Measurements from ENCODE around the gene ARSA. TPM values are rescaled to one million over a fixed set of nuclear protein-coding genes. Genes with fewer than 3 reads are reported as not detected.

The ARSA gene
- total and polyA plus RNA-seq, 2 of the 13 experiments (the other 11 are each of a cell fraction or from before 2014, with no cell fraction given): 9.0 to 11.5 TPM

GRCh38 chr22:50613291-50613981 lies 14.5 kb downstream of the ARSA start (continued):
- TF ChIP-seq GABPB1 (CRISPR knock-in tag; IDR thresholded peaks at IDR 0.05) (peak; percentile 79), MIER2 (CRISPR knock-in tag; IDR thresholded peaks at IDR 0.05) (peak; percentile 35; the same call in 1 of the 2 replicates), ZNF773 (CRISPR knock-in tag; IDR thresholded peaks at IDR 0.05; ENCODE audit: borderline replicate concordance) (no peak), RCOR2 (CRISPR knock-in tag; IDR thresholded peaks at IDR 0.05) (no peak), DMAP1 (CRISPR knock-in tag; IDR thresholded peaks at IDR 0.05) (0 out of 2 replicates have a peak, but pooled peaks have one; percentile 14), ZMYM4 (CRISPR knock-in tag; IDR thresholded peaks at IDR 0.05) (0 out of 2 replicates have a peak, but pooled peaks have one; percentile 20), FOXP1 (IDR thresholded peaks at IDR 0.05) (no peak), FOXP1 (CRISPR knock-in tag; IDR thresholded peaks at IDR 0.05) (no peak), CHD4 (IDR thresholded peaks at IDR 0.05; ENCODE audit: borderline replicate concordance, low read length) (no peak), ZNF331 (CRISPR knock-in tag; IDR thresholded peaks at IDR 0.05) (no peak), TCF12 (IDR thresholded peaks at IDR 0.05) (no peak), TCF12 (CRISPR knock-in tag; IDR thresholded peaks at IDR 0.05) (0 out of 2 replicates have a peak, but pooled peaks have one; percentile 30), BCL3 (CRISPR knock-in tag; IDR thresholded peaks at IDR 0.05) (0 out of 2 replicates have a peak, but pooled peaks have one; percentile 55), ZNF546 (CRISPR knock-in tag; conservative IDR thresholded peaks at IDR 0.05) (no peak), ZNF567 (CRISPR knock-in tag; IDR thresholded peaks at IDR 0.05; ENCODE audit: borderline replicate concordance) (no peak), PHB2 (IDR thresholded peaks at IDR 0.05; ENCODE audit: partially characterized antibody) (no peak), NR0B2 (CRISPR knock-in tag; IDR thresholded peaks at IDR 0.05) (no peak), NR2F2 (IDR thresholded peaks at IDR 0.05; ENCODE audit: borderline replicate concordance, low read depth) (no peak), NR2F6 (IDR thresholded peaks at IDR 0.05) (no peak), NR2F6 (CRISPR knock-in tag; IDR thresholded peaks at IDR 0.05) (peak; percentile 68), ZNF513 (CRISPR knock-in tag; conservative IDR thresholded peaks at IDR 0.05) (no peak)
- TF ChIP-seq, protein P1, sequence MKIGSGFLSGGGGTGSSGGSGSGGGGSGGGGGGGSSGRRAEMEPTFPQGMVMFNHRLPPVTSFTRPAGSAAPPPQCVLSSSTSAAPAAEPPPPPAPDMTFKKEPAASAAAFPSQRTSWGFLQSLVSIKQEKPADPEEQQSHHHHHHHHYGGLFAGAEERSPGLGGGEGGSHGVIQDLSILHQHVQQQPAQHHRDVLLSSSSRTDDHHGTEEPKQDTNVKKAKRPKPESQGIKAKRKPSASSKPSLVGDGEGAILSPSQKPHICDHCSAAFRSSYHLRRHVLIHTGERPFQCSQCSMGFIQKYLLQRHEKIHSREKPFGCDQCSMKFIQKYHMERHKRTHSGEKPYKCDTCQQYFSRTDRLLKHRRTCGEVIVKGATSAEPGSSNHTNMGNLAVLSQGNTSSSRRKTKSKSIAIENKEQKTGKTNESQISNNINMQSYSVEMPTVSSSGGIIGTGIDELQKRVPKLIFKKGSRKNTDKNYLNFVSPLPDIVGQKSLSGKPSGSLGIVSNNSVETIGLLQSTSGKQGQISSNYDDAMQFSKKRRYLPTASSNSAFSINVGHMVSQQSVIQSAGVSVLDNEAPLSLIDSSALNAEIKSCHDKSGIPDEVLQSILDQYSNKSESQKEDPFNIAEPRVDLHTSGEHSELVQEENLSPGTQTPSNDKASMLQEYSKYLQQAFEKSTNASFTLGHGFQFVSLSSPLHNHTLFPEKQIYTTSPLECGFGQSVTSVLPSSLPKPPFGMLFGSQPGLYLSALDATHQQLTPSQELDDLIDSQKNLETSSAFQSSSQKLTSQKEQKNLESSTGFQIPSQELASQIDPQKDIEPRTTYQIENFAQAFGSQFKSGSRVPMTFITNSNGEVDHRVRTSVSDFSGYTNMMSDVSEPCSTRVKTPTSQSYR (CRISPR knock-in tag; IDR thresholded peaks at IDR 0.05; ENCODE audit: borderline replicate concordance): no peak
- TF ChIP-seq, protein P2, sequence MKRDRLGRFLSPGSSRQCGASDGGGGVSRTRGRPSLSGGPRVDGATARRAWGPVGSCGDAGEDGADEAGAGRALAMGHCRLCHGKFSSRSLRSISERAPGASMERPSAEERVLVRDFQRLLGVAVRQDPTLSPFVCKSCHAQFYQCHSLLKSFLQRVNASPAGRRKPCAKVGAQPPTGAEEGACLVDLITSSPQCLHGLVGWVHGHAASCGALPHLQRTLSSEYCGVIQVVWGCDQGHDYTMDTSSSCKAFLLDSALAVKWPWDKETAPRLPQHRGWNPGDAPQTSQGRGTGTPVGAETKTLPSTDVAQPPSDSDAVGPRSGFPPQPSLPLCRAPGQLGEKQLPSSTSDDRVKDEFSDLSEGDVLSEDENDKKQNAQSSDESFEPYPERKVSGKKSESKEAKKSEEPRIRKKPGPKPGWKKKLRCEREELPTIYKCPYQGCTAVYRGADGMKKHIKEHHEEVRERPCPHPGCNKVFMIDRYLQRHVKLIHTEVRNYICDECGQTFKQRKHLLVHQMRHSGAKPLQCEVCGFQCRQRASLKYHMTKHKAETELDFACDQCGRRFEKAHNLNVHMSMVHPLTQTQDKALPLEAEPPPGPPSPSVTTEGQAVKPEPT (CRISPR knock-in tag; IDR thresholded peaks at IDR 0.05; ENCODE audit: low read depth): no peak

Data from HepG2 (cell line).